Testis (tissue), 3 donors: ENCODE results near the gene IGSF6. TPM values are rescaled to one million over a fixed set of nuclear protein-coding genes. Genes with fewer than 3 reads are reported as not detected.

Source experiments
- DNase-seq: peaks from one replicate; pipeline ENCODE4 v3.0.0-alpha.2; 2019
- H3K27ac ChIP-seq, 2 donors: fragments of 200-600 bp; sonication (generic); one replicate each; pipeline ENCODE4 v1.5.1; 2019
- H3K27me3 ChIP-seq: fragments of 200-600 bp; sonication (generic); one replicate; pipeline ENCODE4 v1.5.1; 2019
- H3K36me3 ChIP-seq: fragments of 200-600 bp; sonication (generic); one replicate; pipeline ENCODE4 v1.5.1; 2017; ENCODE audit warnings: low read depth; ENCODE audit errors: missing control alignments
- H3K4me1 ChIP-seq: fragments of 200-600 bp; sonication (generic); one replicate; pipeline ENCODE4 v1.5.1; 2019
- H3K4me3 ChIP-seq, 2 donors: fragments of 200-600 bp; sonication (generic); one replicate each; pipeline ENCODE4 v1.5.1; 2017 to 2019
- H3K9me3 ChIP-seq: fragments of 200-600 bp; sonication (generic); one replicate; pipeline ENCODE4 v1.5.1; 2017
- POLR2A ChIP-seq: fragments of 450-650 bp; IDR thresholded peaks from one replicate; pipeline ENCODE4 v1.6.1; 2017; ENCODE audit warnings: antibody characterized with exemption, mild to moderate bottlenecking, moderate library complexity
- WGBS, 2 donors: methylation state at CpG; one replicate each; pipeline ENCODE4 v1.1.5; 2018; 5-methylcytosine and 5-hydroxymethylcytosine counted together
- intact Hi-C: fragments of 100-400 bp; cut with DNase I; formaldehyde crosslinking; loops from one replicate; pipeline ENCODE4 v1.15.1; 2023; ENCODE audit warnings: low total_unique reads
- polyA plus RNA-seq: library from polyadenylated mRNA; stranded (reverse); fragments of 350-450 nt; fragmentation: Illumina TruSeq; extraction: RNeasy Lipid Tissue Mini Kit (QIAGEN cat#74804); gene quantifications from one replicate; pipeline ENCODE4 v1.2.3, GENCODE V29; 2014; ENCODE audit warnings: low read depth, low replicate concordance; ENCODE audit not compliant: insufficient read depth
- total RNA-seq, 2 donors: library from RNA; depleted of rRNA; stranded (reverse); fragments of >200 nt; gene quantifications; one replicate each; pipeline ENCODE4 v1.2.3, GENCODE V29; 2016
- TF ChIP-seq, protein P1 (sequence below), 3 experiments: fragments of 450-650 bp in 2 of 3; fragments of 200-600 bp in 1 of 3; sonication (generic) in 1 of 3; IDR thresholded peaks; one replicate each; pipeline ENCODE4 v1.5.1; 2016 to 2019; ENCODE audit warnings: antibody characterized with exemption in 3 of 3, mild to moderate bottlenecking in 2 of 3, moderate library complexity in 1 of 3

IGSF6 gene
- total and polyA plus RNA-seq, 3 donors from 2014 or later: 0.81 to 1.4 TPM; not detected in 1

DNA sequence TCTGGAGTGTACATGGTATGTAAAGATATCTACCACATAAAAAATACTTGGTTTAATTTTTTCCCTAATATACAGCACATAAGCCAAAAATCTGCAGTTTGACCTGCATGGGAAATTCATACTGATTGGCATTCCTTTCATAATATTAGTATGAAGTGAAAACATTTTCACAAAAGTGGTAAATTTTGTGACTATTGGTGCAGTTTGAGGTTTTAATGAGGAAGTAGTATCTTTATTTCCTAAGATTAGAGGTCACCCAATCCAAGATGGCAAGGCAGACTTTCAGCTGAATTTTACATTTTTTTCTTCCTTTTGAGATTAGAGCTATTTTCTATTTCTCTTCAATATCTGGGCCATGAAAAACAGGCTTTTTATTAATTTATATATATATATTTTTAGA, 31.8 kb downstream of the IGSF6 start:
- Histone ChIP-seq H3K27ac (no peak overlapping the region), H3K36me3 (no peaks in the 10 kb centered on the region), H3K4me1 (no peaks in the 10 kb centered on the region), H3K4me3 (no peak overlapping the region), H3K9me3 (no peaks in the 10 kb centered on the region), H3K27me3 (no peaks in the 10 kb centered on the region)
- DNase-seq: no peak
- no peak for TF ChIP-seq POLR2A
- TF ChIP-seq, protein P1, sequence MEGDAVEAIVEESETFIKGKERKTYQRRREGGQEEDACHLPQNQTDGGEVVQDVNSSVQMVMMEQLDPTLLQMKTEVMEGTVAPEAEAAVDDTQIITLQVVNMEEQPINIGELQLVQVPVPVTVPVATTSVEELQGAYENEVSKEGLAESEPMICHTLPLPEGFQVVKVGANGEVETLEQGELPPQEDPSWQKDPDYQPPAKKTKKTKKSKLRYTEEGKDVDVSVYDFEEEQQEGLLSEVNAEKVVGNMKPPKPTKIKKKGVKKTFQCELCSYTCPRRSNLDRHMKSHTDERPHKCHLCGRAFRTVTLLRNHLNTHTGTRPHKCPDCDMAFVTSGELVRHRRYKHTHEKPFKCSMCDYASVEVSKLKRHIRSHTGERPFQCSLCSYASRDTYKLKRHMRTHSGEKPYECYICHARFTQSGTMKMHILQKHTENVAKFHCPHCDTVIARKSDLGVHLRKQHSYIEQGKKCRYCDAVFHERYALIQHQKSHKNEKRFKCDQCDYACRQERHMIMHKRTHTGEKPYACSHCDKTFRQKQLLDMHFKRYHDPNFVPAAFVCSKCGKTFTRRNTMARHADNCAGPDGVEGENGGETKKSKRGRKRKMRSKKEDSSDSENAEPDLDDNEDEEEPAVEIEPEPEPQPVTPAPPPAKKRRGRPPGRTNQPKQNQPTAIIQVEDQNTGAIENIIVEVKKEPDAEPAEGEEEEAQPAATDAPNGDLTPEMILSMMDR (IDR thresholded peaks at IDR 0.05): no peak
- intact Hi-C loops: no loop called here

GRCh38 chr16:21619765-21620425, 32.5 kb downstream of the IGSF6 start:
- DNase-seq: no peak
- Histone ChIP-seq H3K9me3 (no peaks in the 10 kb centered on the region), H3K27me3 (no peaks in the 10 kb centered on the region), H3K27ac (no peak overlapping the region), H3K4me3 (no peak overlapping the region), H3K4me1 (no peaks in the 10 kb centered on the region), H3K36me3 (no peaks in the 10 kb centered on the region)
- TF ChIP-seq POLR2A: no peak
- TF ChIP-seq, protein P1 (IDR thresholded peaks at IDR 0.05): no peak
- 91 to 94% methylated on average over 4 of the region's 4 CpGs for WGBS, 2 donors
- intact Hi-C loops: no loop called here

DNA sequence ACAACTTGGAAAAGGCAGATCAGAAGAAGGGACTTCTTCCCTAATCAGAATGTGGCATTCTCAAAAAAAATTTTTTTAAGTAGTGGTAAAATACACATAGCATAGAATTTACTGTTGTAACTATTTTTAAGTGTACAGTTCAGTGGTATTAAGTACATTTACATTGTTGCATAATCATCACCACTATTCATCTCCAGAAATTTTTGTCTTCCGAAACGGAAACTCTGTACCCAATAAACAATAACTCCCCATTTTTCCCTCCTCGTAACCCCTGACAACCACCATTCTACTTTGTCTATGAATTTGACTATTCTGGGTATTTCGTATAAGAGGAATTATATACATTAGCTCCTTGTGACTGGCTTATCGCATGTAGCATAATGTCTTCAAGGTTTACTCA, 34.1 kb downstream of the IGSF6 start:
- no peak for TF ChIP-seq POLR2A
- TF ChIP-seq, protein P1 (IDR thresholded peaks at IDR 0.05): no peak
- no peak for DNase-seq
- no peak overlapping the region for H3K27ac ChIP-seq
- H3K36me3 ChIP-seq: no peaks in the 10 kb centered on the region
- no peaks in the 10 kb centered on the region for H3K4me1 ChIP-seq
- intact Hi-C loops: no loop called here
- H3K9me3 ChIP-seq: no peaks in the 10 kb centered on the region
- no peak overlapping the region for H3K4me3 ChIP-seq
- WGBS, 2 donors: 87 to 92% methylated on average over 5 of the region's 5 CpGs
- H3K27me3 ChIP-seq: no peaks in the 10 kb centered on the region

DNA sequence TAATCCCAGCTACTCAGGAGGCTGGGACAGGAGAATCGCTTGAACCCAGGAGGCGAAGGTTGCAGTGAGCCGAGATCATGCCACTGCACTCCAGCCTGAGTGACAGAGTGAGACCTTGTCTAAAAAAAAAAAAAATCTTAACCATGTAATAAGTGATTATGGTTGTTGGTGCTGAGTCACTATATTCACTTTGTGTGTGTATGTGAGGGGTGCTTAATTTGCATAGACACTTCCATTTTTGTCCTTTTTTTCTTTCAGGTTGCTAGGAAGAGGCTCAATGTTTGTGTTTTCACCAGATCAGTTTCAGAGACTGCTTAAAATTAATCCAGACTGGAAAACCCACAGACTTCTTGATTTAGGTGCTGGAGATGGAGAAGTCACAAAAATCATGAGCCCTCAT, 34.8 kb downstream of the IGSF6 start:
- intact Hi-C loops: no loop called here
- Histone ChIP-seq H3K4me1 (no peaks in the 10 kb centered on the region), H3K9me3 (no peaks in the 10 kb centered on the region), H3K4me3 (no peak overlapping the region), H3K36me3 (no peaks in the 10 kb centered on the region), H3K27me3 (no peaks in the 10 kb centered on the region), H3K27ac (no peak overlapping the region)
- TF ChIP-seq POLR2A: no peak
- TF ChIP-seq, protein P1 (IDR thresholded peaks at IDR 0.05): no peak
- 90 to 96% methylated on average over 3 of the region's 3 CpGs for WGBS, 2 donors
- no peak for DNase-seq

- no peak overlapping the region for H3K4me3 ChIP-seq
- 92 to 96% methylated on average over 3 of the region's 3 CpGs for WGBS, 2 donors
- peaks cover 10% of the 10 kb centered on the region for H3K4me1 ChIP-seq
- no peak overlapping the region for H3K27ac ChIP-seq
- no peaks in the 10 kb centered on the region for H3K27me3 ChIP-seq
- H3K36me3 ChIP-seq: no peaks in the 10 kb centered on the region
- TF ChIP-seq, protein P1 (IDR thresholded peaks at IDR 0.05): no peak
- no peak for TF ChIP-seq POLR2A
- H3K9me3 ChIP-seq: no peaks in the 10 kb centered on the region
- intact Hi-C loops: no loop called here
- no peak for DNase-seq
These were observed 37.5 kb downstream of the IGSF6 start for GRCh38 chr16:21614896-21615295.
